Common myeloid progenitor, CD34-positive (primary cell): ENCODE results near the gene ERN1.

Experiments used
- CTCF ChIA-PET: fragments of 350-600 bp; sonication (Branson Sonifier 250); formaldehyde crosslinking; loops from one replicate; lab custom pipeline; 2021; ENCODE audit warnings: antibody characterized with exemption; lab: Charles Lee
- POLR2A ChIA-PET: fragments of 350-600 bp; sonication (Branson Sonifier 250); formaldehyde crosslinking; loops from one replicate; lab custom pipeline; 2021; ENCODE audit warnings: antibody characterized with exemption; lab: Charles Lee
- DNase-seq, 3 donors: peaks; one replicate each; pipeline versions ENCODE4 v3.0.0 to v3.0.0-alpha.2; 2013
- H3K27ac ChIP-seq, 2 experiments: 1 replicate in 1 of 2; 2 replicates in 1 of 2; pipeline ENCODE4 v1.7.0; 2013; ENCODE audit warnings: inconsistent platforms in 2 of 2, low read length in 2 of 2, mild to moderate bottlenecking in 2 of 2, low read depth in 1 of 2, moderate library complexity in 1 of 2; ENCODE audit not compliant: severe bottlenecking in 2 of 2, insufficient read depth in 1 of 2, poor library complexity in 1 of 2
- H3K27me3 ChIP-seq, 5 experiments: replicated peaks in 2 of 5; 1 replicate in 3 of 5; 2 replicates in 2 of 5; pipeline versions ENCODE4 v1.6.1 to v1.7.0; 2013; ENCODE audit warnings: low read length in 4 of 5, mild to moderate bottlenecking in 2 of 5, moderate library complexity in 2 of 5, inconsistent platforms in 1 of 5; ENCODE audit not compliant: insufficient read depth in 5 of 5, control insufficient read depth in 4 of 5
- H3K36me3 ChIP-seq, 4 experiments: 1 replicate in 2 of 4; 2 replicates in 2 of 4; pipeline versions ENCODE4 v1.6.1 to v1.7.0; 2013; ENCODE audit warnings: low read length in 3 of 4, control low read depth in 1 of 4, mild to moderate bottlenecking in 1 of 4; ENCODE audit not compliant: control insufficient read depth in 4 of 4, insufficient read depth in 4 of 4
- H3K4me1 ChIP-seq, 4 experiments: 1 replicate in 3 of 4; 2 replicates in 1 of 4; pipeline versions ENCODE4 v1.6.1 to v1.7.1; 2013; ENCODE audit warnings: low read length in 3 of 4, mild to moderate bottlenecking in 3 of 4, control low read depth in 1 of 4, inconsistent platforms in 1 of 4, moderate library complexity in 1 of 4; ENCODE audit not compliant: control insufficient read depth in 4 of 4, insufficient read depth in 4 of 4; ENCODE audit errors: control extremely low read depth in 1 of 4
- H3K4me3 ChIP-seq, 7 experiments: 1 replicate in 4 of 7; 2 replicates in 3 of 7; pipeline versions ENCODE4 v1.5.1 to v1.7.0; 2013; ENCODE audit warnings: mild to moderate bottlenecking in 7 of 7, low read length in 6 of 7, moderate library complexity in 6 of 7, inconsistent platforms in 2 of 7, low read depth in 2 of 7, control low read depth in 1 of 7; ENCODE audit not compliant: insufficient read depth in 4 of 7, control insufficient read depth in 1 of 7; ENCODE audit errors: extremely low read depth in 1 of 7
- H3K9me3 ChIP-seq, 5 experiments: 1 replicate in 4 of 5; 2 replicates in 1 of 5; pipeline versions ENCODE4 v1.6.1 to v1.7.1; 2013; ENCODE audit warnings: low read length in 4 of 5, mild to moderate bottlenecking in 2 of 5, inconsistent platforms in 1 of 5, low read depth in 1 of 5, moderate library complexity in 1 of 5; ENCODE audit not compliant: control insufficient read depth in 4 of 5, insufficient read depth in 2 of 5; ENCODE audit errors: control extremely low read depth in 1 of 5
- WGBS: methylation state at CpG from one replicate; pipeline ENCODE4 v1.1.5; 2013; ENCODE audit not compliant: insufficient coverage; 5-methylcytosine and 5-hydroxymethylcytosine counted together

The ERN1 gene

GRCh38 chr17:64053101-64053500, 76.8 kb downstream of the ERN1 start:
- no peak overlapping the region for H3K27ac ChIP-seq
- H3K4me1 ChIP-seq: no peaks in the 10 kb centered on the region
- ChIA-PET CTCF (interaction anchor here (1.1 to 2.0 kb wide), 7 partner anchors 10 to 81 kb away, joined by 3 to 11 read pairs (median 4); no protein-coding TSS in a partner anchor), POLR2A (no interaction called here)
- H3K36me3 ChIP-seq: peaks cover 5 to 43% (median 9%) of the 10 kb centered on the region in 4 experiments
- no peaks in the 10 kb centered on the region for H3K27me3 ChIP-seq
- H3K4me3 ChIP-seq: no peak overlapping the region
- no peak for DNase-seq
- 96% methylated on average over 10 of the region's 10 CpGs for WGBS
- H3K9me3 ChIP-seq: no peaks in the 10 kb centered on the region

GRCh38 chr17:64051153-64051552, 78.8 kb downstream of the ERN1 start:
- Histone ChIP-seq H3K27me3 (no peaks in the 10 kb centered on the region), H3K4me1 (no peaks in the 10 kb centered on the region), H3K27ac (no peak overlapping the region), H3K4me3 (no peak overlapping the region), H3K36me3 (peaks cover 11 to 46% (median 13%) of the 10 kb centered on the region in 4 experiments), H3K9me3 (no peaks in the 10 kb centered on the region)
- ChIA-PET POLR2A (no interaction called here), CTCF (interaction anchor here (0.6 to 3.2 kb wide), 5 partner anchors 10 to 61 kb away, joined by 3 to 16 read pairs (median 3); no protein-coding TSS in a partner anchor)
- 86% methylated on average over 1 of the region's 1 CpG for WGBS
- DNase-seq: no peak

DNA sequence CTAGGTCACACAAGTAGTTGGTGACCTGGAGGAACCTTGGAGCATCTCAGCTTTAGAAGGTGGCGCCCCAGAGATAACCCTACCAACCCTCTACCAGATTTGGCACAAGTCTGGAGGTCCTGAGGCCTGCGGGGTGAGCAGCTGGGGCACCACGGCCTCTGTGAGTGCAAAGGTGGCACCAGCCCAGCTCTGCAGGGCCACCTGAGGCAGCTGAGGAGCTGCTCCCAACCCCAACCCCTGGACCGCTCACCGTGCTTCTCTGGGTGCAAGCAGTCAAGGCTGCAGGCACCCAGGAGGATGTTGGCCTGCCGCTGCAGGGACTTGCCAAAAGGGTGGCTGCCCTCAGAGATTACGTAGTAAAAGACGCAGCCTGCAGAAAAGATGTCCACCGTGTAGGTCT, 81.1 kb downstream of the ERN1 start:
- CTCF ChIA-PET: interaction anchor here (0.8 to 5.6 kb wide), 5 partner anchors 14 to 166 kb away, joined by 3 to 25 read pairs (median 8); no protein-coding TSS in a partner anchor
- no peak overlapping the region for H3K27ac ChIP-seq
- no peaks in the 10 kb centered on the region for H3K9me3 ChIP-seq
- H3K36me3 ChIP-seq: peaks cover 14 to 61% (median 25%) of the 10 kb centered on the region in 4 experiments
- 98% methylated on average over 9 of the region's 9 CpGs for WGBS
- H3K4me3 ChIP-seq: no peak overlapping the region
- H3K4me1 ChIP-seq: no peaks in the 10 kb centered on the region
- POLR2A ChIA-PET: no interaction called here
- no peaks in the 10 kb centered on the region for H3K27me3 ChIP-seq
- no peak for DNase-seq

- Histone ChIP-seq H3K36me3 (peaks cover 14 to 49% (median 27%) of the 10 kb centered on the region in 4 experiments), H3K9me3 (no peaks in the 10 kb centered on the region), H3K27ac (no peak overlapping the region), H3K4me3 (no peak overlapping the region), H3K4me1 (no peaks in the 10 kb centered on the region), H3K27me3 (no peaks in the 10 kb centered on the region)
- WGBS: 83% methylated on average over 8 of the region's 13 CpGs
- ChIA-PET CTCF (interaction anchor here (2.4 to 5.6 kb wide), 3 partner anchors 16 to 18 kb away, joined by 7 to 30 read pairs (median 25); no protein-coding TSS in a partner anchor), POLR2A (no interaction called here)
- DNase-seq: no peak
Observed at GRCh38 chr17:64045176-64045575, 84.8 kb downstream of the ERN1 start.

GRCh38 chr17:64042700-64043485, 87.1 kb downstream of the ERN1 start:
- no peak for DNase-seq
- WGBS: 97% methylated on average over 12 of the region's 12 CpGs
- H3K36me3 ChIP-seq: peaks cover 4 to 32% (median 25%) of the 10 kb centered on the region in 4 experiments
- POLR2A ChIA-PET: interaction anchor here (0.5 to 1.2 kb wide), 4 partner anchors 29 to 257 kb away, joined by 3 read pairs; partner anchors contain the start of gene ERN1
- no peaks in the 10 kb centered on the region for H3K4me1 ChIP-seq
- CTCF ChIA-PET: interaction anchor here (0.6 to 4.3 kb wide), 12 partner anchors 12 to 123 kb away, joined by 3 to 30 read pairs (median 4); partner anchors contain the start of gene CD79B
- no peaks in the 10 kb centered on the region for H3K9me3 ChIP-seq
- no peak overlapping the region for H3K4me3 ChIP-seq
- H3K27ac ChIP-seq: no peak overlapping the region
- no peaks in the 10 kb centered on the region for H3K27me3 ChIP-seq

- no peak for DNase-seq
- Histone ChIP-seq H3K36me3 (peaks cover 4 to 32% (median 25%) of the 10 kb centered on the region in 4 experiments), H3K4me1 (no peaks in the 10 kb centered on the region), H3K27ac (no peak overlapping the region), H3K9me3 (no peaks in the 10 kb centered on the region), H3K4me3 (no peak overlapping the region), H3K27me3 (no peaks in the 10 kb centered on the region)
- CTCF ChIA-PET: interaction anchor here (0.8 to 4.3 kb wide), 12 partner anchors 9 to 240 kb away, joined by 3 to 30 read pairs (median 4); partner anchors contain the start of gene CD79B
- WGBS: 73% methylated on average over 11 of the region's 11 CpGs
- POLR2A ChIA-PET: interaction anchor here (0.7 to 1.2 kb wide), 2 partner anchors 29 to 104 kb away, joined by 3 read pairs; no protein-coding TSS in a partner anchor
Observed at GRCh38 chr17:64041912-64042311, 88.0 kb downstream of the ERN1 start.

GRCh38 chr17:64040206-64040605, 89.7 kb downstream of the ERN1 start:
- H3K27me3 ChIP-seq: no peaks in the 10 kb centered on the region
- H3K4me3 ChIP-seq: no peak overlapping the region
- CTCF ChIA-PET: no interaction called here
- POLR2A ChIA-PET: interaction anchor here (0.6 kb wide), 1 partner anchor 18 kb away, joined by 4 read pairs; no protein-coding TSS in a partner anchor
- H3K36me3 ChIP-seq: peaks cover 0 to 20% (median 13%) of the 10 kb centered on the region in 4 experiments
- no peaks in the 10 kb centered on the region for H3K4me1 ChIP-seq
- H3K9me3 ChIP-seq: no peaks in the 10 kb centered on the region
- no peak overlapping the region for H3K27ac ChIP-seq
- WGBS: 94% methylated on average over 5 of the region's 6 CpGs
- no peak for DNase-seq
